ENCODE data around the gene EPHB1. TPM values are rescaled to one million over a fixed set of nuclear protein-coding genes. Genes with fewer than 3 reads are reported as not detected.

EPHB1 gene
- total RNA-seq, 1 donor: 1.3 TPM

DNA sequence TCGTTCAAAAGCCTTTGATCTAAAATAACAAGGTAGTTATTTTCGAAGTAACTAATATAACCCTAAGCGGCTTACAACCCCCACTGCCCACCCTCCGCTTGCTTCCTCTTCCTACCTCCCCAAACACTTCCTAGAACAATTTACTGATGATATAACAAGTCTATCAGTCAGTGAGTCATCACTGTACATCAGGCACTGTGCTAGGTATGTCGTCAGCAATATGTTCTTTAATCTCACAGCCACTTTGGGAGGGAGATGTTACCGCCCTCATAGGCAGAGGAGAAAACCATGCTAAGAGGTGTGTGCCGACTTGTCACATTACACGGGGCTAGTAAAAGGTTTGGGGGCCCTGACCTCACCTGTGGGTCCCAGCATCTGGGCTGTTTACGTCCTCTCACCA is 381.8 kb downstream of the EPHB1 start:
- no peak overlapping the region for H3K4me3 ChIP-seq (ENCODE audit: low read depth, low read length)
- no peak for DNase-seq (ENCODE audit: low read depth)
- TF ChIP-seq, protein P1, sequence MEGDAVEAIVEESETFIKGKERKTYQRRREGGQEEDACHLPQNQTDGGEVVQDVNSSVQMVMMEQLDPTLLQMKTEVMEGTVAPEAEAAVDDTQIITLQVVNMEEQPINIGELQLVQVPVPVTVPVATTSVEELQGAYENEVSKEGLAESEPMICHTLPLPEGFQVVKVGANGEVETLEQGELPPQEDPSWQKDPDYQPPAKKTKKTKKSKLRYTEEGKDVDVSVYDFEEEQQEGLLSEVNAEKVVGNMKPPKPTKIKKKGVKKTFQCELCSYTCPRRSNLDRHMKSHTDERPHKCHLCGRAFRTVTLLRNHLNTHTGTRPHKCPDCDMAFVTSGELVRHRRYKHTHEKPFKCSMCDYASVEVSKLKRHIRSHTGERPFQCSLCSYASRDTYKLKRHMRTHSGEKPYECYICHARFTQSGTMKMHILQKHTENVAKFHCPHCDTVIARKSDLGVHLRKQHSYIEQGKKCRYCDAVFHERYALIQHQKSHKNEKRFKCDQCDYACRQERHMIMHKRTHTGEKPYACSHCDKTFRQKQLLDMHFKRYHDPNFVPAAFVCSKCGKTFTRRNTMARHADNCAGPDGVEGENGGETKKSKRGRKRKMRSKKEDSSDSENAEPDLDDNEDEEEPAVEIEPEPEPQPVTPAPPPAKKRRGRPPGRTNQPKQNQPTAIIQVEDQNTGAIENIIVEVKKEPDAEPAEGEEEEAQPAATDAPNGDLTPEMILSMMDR (IDR thresholded peaks at IDR 0.05; ENCODE audit: insufficient read depth, low read depth, low read length): no peak

- H3K4me3 ChIP-seq (ENCODE audit: low read depth, low read length): no peak overlapping the region
- DNase-seq (ENCODE audit: low read depth): no peak
- TF ChIP-seq, protein P1 (IDR thresholded peaks at IDR 0.05; ENCODE audit: insufficient read depth, low read depth, low read length): no peak
Measured at GRCh38 chr3:135178566-135178965, 383.5 kb downstream of the EPHB1 start.

DNA sequence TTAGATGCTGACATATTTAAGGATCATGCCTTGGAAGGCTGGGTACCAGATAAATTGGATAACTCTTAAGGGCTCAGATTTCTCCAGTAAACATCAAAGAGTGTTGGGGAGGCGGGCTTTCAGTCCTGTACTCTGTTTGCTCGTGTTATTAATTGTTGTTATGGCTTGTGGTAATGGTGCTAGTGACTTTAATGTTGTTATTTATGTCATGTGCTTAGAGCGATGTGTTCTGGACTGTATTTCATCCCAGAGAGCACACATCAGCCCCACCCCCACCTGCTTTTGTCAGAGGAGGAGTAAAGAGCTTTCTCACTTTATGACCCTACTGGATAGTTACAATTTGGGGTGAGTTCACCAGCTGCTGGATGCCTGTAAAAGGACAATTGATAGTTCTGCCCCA is 386.3 kb downstream of the EPHB1 start:
- TF ChIP-seq, protein P1 (IDR thresholded peaks at IDR 0.05; ENCODE audit: insufficient read depth, low read depth, low read length): no peak
- DNase-seq (ENCODE audit: low read depth): no peak
- H3K4me3 ChIP-seq (ENCODE audit: low read depth, low read length): no peak overlapping the region

GRCh38 chr3:135182364-135182998 is 387.4 kb downstream of the EPHB1 start:
- no peak overlapping the region for H3K4me3 ChIP-seq (ENCODE audit: low read depth, low read length)
- DNase-seq (ENCODE audit: low read depth): no peak
- TF ChIP-seq, protein P1 (IDR thresholded peaks at IDR 0.05; ENCODE audit: insufficient read depth, low read depth, low read length): no peak

DNA sequence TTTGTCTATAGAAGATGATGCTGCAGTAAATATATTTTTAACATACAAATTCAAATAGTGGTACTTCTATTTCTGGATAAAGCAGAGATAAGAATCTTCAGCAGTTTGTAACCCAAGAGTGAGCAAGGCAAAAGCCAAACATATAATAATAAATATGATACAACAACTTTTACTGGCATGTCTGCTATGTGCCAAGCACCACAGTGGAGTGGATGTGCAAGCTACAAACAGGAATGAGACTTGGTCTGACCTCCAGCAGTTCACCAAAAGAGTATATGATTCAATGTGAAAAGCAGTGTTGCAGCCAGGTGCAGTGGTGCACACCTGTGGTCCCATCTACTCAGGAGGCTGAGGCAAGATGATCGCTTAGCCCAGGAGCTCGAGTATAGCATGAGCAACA is 395.6 kb downstream of the EPHB1 start:
- no peak for DNase-seq (ENCODE audit: low read depth)
- TF ChIP-seq, protein P1 (IDR thresholded peaks at IDR 0.05; ENCODE audit: insufficient read depth, low read depth, low read length): no peak

DNA sequence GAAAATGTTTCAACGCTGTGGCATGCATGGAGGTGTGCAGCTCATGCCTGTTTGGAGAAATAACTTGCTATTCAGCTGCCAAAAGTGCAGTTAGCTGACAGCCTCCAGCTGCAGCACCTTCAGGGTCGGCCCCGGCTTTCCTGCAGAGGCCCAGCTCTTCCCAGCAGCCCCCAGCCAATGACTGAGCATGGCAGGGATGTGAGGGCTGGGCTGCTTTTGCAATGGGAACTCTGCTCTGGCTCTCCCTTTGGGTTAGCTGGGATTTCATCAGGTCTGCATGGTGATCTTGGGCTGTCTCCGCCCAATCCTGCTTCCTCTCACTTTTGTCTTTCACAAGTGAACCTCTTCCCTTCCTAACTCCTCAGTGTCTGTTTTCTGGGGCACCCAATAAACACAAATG is 396.6 kb downstream of the EPHB1 start:
- TF ChIP-seq, protein P1 (IDR thresholded peaks at IDR 0.05; ENCODE audit: insufficient read depth, low read depth, low read length): no peak
- DNase-seq (ENCODE audit: low read depth): no peak
- H3K4me3 ChIP-seq (ENCODE audit: low read depth, low read length): no peak overlapping the region

More for the DNA sequence above, 395.6 kb downstream of the EPHB1 start:
- no peak overlapping the region for H3K4me3 ChIP-seq (ENCODE audit: low read depth, low read length)

GRCh38 chr3:135192929-135193328 is 397.9 kb downstream of the EPHB1 start:
- H3K4me3 ChIP-seq (ENCODE audit: low read depth, low read length): no peak overlapping the region
- TF ChIP-seq, protein P1 (IDR thresholded peaks at IDR 0.05; ENCODE audit: insufficient read depth, low read depth, low read length): no peak
- DNase-seq (ENCODE audit: low read depth): no peak
